HG02610 (cell line): ENCODE data around the gene CHTOP.
A peak's percentile ranks its signal among the peaks of the same experiment; 100 is the strongest.
"Not testable (repeated sequence)": the region's sequence is repeated elsewhere in the genome, so short reads cannot be mapped to it uniquely, and the experiment has no call there.

Experiments
- ATAC-seq: cut with Tn5 transposase; IDR thresholded peaks from one replicate; pipeline ENCODE4 v1.9.1; 2021; ENCODE audit warnings: mild to moderate bottlenecking, moderate library complexity; ENCODE audit not compliant: unreplicated experiment

CHTOP gene

GRCh38 chr1:153658400-153659174 lies 24.7 kb downstream of the CHTOP start, which contains the start of gene SNAPIN:
SNAPIN (plus strand) TSS chr1:153658703; CDS start chr1:153658744, 41 bp downstream.
- ATAC-seq = peak; percentile 88

GRCh38 chr1:153659175-153659534 lies 25.3 kb downstream of the CHTOP start:
- ATAC-seq = no peak

DNA sequence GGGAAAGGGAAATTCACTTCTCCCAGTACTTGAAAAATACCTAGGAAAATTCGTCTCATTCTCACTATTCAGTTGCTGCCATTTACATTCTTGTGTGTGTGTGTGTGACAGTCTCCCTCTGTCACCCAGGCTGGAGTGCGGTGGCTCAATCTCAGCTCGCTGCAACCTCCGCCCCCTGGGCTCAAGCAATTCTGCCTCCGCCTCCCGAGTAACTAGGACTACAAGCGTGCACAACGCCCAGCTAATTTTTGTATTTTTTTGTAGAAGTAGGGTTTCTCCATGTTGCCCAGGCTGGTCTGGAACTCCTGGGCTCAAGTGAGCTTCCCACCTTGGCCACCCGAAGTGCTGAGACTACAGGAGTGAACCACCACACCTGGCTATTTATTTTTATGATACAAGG lies 25.8 kb downstream of the CHTOP start:
- ATAC-seq = no peak

- no peak for ATAC-seq
These were observed 27.3 kb downstream of the CHTOP start for GRCh38 chr1:153661111-153661708.

DNA sequence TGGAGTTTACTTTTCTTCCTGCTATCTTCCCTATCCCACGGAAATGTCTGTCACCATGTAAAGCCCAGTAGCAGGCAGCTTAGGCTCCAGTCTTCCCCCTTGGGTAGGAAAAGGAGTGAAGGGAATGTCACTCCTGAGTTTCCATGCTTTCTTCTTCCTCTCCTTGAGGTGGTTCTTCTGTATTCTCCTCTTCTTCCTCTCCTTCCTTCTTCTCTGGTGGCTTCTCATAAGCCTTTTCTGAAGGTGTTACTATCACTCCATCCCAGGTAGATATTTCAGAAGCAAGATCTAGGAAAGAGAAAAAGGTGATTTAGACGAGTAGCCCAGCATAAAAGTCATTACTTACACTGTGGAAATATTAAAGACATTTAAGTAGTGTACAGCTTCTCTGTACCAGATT lies 28.4 kb downstream of the CHTOP start:
- no peak for ATAC-seq

- ATAC-seq = no peak
These were observed 29.3 kb downstream of the CHTOP start for GRCh38 chr1:153663211-153663610.

- ATAC-seq = no peak
These were observed 33.6 kb downstream of the CHTOP start for GRCh38 chr1:153667439-153667838.

DNA sequence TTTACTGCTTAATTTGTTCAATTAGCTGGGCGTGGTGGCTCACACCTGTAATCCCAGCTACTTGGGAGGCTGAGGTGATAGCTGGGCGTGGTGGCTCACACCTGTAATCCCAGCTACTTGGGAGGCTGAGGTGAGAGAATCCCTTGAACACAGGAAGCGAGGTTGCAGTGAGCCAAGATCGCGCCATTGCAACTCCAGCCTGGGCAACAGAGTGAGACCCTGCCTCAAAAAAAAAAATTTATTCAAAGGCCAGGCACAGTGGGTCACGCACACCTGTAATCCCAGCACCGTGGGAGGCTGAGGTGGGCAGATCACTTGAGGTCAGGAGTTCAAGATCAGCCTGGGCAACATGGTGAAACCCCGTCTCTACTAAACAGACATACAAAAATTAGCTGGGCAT lies 34.8 kb downstream of the CHTOP start:
- ATAC-seq = not testable (repeated sequence)

GRCh38 chr1:153669606-153670005 lies 35.7 kb downstream of the CHTOP start:
- ATAC-seq = no peak

- ATAC-seq = no peak
These were observed 36.5 kb downstream of the CHTOP start for GRCh38 chr1:153670257-153670858.

GRCh38 chr1:153670859-153671627 lies 37.2 kb downstream of the CHTOP start, which contains the start of gene ILF2:
ILF2 (minus strand) TSS chr1:153670993; CDS start chr1:153670922, 71 bp downstream.
- peak; percentile 94 for ATAC-seq

DNA sequence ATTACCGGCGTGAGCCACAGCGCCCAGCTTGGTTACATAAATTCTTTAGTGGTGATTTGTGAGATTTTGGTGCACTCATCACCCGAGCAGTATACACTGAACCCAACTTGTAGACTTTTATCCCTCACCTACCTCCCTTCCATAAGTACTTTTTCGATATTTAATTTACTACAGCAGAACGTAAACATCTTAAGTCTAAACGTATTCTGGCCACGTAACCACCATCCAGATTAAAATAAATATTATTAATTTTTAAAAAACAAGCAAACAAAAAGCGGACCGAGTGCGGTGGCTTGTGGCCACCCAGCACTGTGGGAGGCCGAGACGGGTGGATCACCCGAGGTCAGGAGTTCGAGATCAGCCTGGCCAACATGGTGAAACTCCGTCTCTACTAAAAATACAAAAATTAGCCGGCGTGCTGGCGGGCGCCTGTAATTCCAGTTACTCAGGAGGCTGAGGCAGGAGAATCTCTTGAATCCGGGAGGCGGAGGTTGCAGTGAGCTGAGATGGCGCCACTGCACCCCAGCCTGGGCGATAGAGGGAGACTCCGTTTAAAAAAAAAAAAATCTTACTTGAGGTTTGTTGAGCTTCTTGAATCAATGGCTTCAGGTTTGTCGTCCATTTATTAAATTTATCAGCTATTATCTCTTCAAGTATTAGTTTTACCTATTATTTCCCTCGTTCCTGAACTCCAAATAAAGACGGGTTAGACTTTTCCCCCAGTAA lies 37.9 kb downstream of the CHTOP start:
- ATAC-seq = peak; percentile 11

DNA sequence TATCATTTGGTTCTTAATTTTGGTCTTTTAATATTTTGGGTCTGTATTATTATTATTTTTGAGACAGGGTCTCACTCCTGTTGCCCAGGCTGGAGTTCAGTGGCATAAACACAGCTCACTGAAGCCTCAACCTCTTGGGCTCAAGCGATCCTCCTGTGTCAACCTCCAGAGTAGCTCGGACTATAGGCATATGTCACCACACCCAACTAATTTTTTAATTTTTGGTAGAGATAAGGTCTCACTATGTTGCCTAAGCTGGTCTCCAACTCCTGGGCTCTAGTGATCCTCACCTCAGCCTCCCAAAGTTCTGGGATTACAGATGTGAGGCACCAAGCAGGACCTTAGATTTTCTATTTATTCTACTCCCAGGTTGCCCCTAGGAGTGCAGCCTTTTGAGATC lies 39.6 kb downstream of the CHTOP start:
- no peak for ATAC-seq

DNA sequence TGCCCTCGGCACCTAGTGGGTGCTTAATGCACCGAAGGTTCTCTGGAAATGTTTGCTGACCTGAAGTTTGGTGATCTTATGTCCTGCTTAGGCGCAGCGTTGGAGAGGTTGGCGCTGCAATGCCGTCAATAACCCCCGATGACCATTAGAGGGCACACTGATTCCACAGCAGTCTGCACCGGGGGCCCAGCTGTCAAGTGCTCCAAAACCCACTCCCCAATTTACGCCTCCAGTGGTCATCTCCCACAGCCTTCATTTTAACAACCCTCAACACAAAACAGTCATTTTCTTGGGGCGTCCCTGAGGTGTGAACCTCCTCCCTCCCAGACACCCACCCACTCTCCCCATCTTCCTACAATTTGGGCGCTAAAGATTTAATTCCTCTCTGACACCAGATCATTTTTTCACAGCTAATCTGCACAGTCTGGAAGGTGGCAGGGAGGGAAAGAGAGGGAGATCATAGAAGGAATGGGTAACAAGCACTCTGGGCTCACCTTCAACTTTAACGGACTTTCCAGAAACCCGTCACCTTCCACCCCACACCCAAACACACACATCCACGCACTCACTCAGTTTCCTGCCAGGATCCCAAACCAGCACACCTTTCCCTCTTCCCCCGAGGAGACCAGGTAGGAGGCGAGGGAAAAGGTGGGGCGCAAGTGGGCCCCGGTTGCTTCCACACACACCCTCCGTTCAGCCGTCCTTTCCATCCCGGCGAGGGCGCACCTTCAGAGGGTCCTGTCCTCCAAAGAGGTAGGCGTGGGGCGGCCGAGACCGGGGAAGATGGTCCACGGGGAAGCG lies 44.1 kb downstream of the CHTOP start:
- ATAC-seq = no peak

DNA sequence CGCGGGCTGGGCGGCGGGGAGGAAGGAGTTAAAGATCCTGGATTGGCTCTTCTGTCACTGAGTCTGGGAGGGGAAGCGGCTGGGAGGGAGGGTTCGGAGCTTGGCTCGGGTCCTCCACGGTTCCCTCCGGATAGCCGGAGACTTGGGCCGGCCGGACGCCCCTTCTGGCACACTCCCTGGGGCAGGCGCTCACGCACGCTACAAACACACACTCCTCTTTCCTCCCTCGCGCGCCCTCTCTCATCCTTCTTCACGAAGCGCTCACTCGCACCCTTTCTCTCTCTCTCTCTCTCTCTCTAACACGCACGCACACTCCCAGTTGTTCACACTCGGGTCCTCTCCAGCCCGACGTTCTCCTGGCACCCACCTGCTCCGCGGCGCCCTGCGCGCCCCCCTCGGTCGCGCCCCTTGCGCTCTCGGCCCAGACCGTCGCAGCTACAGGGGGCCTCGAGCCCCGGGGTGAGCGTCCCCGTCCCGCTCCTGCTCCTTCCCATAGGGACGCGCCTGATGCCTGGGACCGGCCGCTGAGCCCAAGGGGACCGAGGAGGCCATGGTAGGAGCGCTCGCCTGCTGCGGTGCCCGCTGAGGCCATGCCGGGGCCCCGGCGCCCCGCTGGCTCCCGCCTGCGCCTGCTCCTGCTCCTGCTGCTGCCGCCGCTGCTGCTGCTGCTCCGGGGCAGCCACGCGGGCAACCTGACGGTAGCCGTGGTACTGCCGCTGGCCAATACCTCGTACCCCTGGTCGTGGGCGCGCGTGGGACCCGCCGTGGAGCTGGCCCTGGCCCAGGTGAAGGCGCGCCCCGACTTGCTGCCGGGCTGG lies 44.9 kb downstream of the CHTOP start, which contains the start of gene NPR1:
Gene NPR1, plus strand, starts transcription at position 170 of the 818 bp plus-strand sequence. Its CDS starts 421 bp downstream, at position 591.
- no peak for ATAC-seq

DNA sequence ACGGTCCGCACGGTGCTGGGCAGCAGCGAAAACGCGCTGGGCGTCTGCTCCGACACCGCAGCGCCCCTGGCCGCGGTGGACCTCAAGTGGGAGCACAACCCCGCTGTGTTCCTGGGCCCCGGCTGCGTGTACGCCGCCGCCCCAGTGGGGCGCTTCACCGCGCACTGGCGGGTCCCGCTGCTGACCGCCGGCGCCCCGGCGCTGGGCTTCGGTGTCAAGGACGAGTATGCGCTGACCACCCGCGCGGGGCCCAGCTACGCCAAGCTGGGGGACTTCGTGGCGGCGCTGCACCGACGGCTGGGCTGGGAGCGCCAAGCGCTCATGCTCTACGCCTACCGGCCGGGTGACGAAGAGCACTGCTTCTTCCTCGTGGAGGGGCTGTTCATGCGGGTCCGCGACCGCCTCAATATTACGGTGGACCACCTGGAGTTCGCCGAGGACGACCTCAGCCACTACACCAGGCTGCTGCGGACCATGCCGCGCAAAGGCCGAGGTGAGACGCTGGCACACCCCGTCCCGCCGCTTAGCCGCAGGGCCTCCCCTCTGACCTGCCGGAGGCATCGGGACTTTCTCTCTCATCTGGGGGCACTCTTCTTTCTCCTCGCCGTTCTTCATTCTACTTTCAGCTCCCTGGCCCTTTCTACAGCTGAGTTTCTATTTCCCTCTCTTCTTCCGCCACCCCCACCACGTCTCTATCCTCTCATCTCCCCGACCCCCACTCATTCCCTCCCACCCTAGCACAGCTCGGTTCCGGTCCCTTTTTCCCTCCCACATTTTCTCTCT lies 45.7 kb downstream of the CHTOP start:
- no peak for ATAC-seq

- no peak for ATAC-seq
These were observed 46.2 kb downstream of the CHTOP start for GRCh38 chr1:153680120-153680403.

GRCh38 chr1:153682730-153683129 lies 48.9 kb downstream of the CHTOP start:
- ATAC-seq = no peak
